NCI-H2029 treated with DMSO at 0.1 percent for 48 hours (cell line): ENCODE measurements around the gene SNAP47.
A peak's percentile ranks its signal among the peaks of the same experiment; 100 is the strongest.

Experiments
- DNase-seq: peaks from one replicate; lab custom pipeline; 2025; lab: John Stamatoyannopoulos, UW

The SNAP47 gene

GRCh38 chr1:227768125-227768439 is 32.8 kb downstream of the SNAP47 start:
- DNase-seq, result no peak

- DNase-seq, result no peak
Observed at GRCh38 chr1:227768640-227769039, 33.4 kb downstream of the SNAP47 start.

- DNase-seq, result no peak
Observed at GRCh38 chr1:227769047-227769935, 34.1 kb downstream of the SNAP47 start.

GRCh38 chr1:227769936-227770494 is 34.8 kb downstream of the SNAP47 start:
- DNase-seq, result no peak

GRCh38 chr1:227770812-227771211 is 35.6 kb downstream of the SNAP47 start:
- DNase-seq, result no peak

GRCh38 chr1:227771326-227771725 is 36.1 kb downstream of the SNAP47 start:
- no peak for DNase-seq

- DNase-seq, result no peak
Observed at GRCh38 chr1:227771771-227772170, 36.5 kb downstream of the SNAP47 start.

GRCh38 chr1:227773558-227773957 is 38.3 kb downstream of the SNAP47 start:
- no peak for DNase-seq

- DNase-seq, result peak; percentile 38
Observed at GRCh38 chr1:227774051-227774731, 39.0 kb downstream of the SNAP47 start.

GRCh38 chr1:227774821-227775661 is 39.8 kb downstream of the SNAP47 start:
- no peak for DNase-seq

GRCh38 chr1:227775841-227776240 is 40.6 kb downstream of the SNAP47 start:
- no peak for DNase-seq

- DNase-seq, result no peak
Observed at GRCh38 chr1:227776331-227776771, 41.1 kb downstream of the SNAP47 start.

- no peak for DNase-seq
Observed at GRCh38 chr1:227777156-227777555, 41.9 kb downstream of the SNAP47 start.

- DNase-seq, result no peak
Observed at GRCh38 chr1:227777646-227778045, 42.4 kb downstream of the SNAP47 start.

- no peak for DNase-seq
Observed at GRCh38 chr1:227778401-227778947, 43.2 kb downstream of the SNAP47 start.

GRCh38 chr1:227779021-227779441 is 43.8 kb downstream of the SNAP47 start:
- DNase-seq, result no peak

- DNase-seq, result no peak
Observed at GRCh38 chr1:227779685-227780084, 44.5 kb downstream of the SNAP47 start.

- no peak for DNase-seq
Observed at GRCh38 chr1:227780101-227781044, 45.1 kb downstream of the SNAP47 start.

GRCh38 chr1:227781314-227781930 is 46.2 kb downstream of the SNAP47 start:
- no peak for DNase-seq

- no peak for DNase-seq
Observed at GRCh38 chr1:227782226-227782625, 47.0 kb downstream of the SNAP47 start.
